IMR-90 (cell line): ENCODE measurements around the gene RPS3. TPM values are rescaled to one million over a fixed set of nuclear protein-coding genes. Genes with fewer than 3 reads are reported as not detected.

Source experiments
- ATAC-seq: fragments of 200-7000 bp; cut with Tn5 transposase; 2 replicates; pipeline ENCODE4 v1.9.1; 2020; ENCODE audit warnings: low read depth, mild to moderate bottlenecking, moderate library complexity
- BruUV-seq: library from RNA; stranded (reverse); fragments of 400-500 nt; replicated peaks from 2 replicates; lab custom pipeline; 2021; lab: Mats Ljungman, UMichigan
- CTCF ChIA-PET: fragments of 300-600 bp; formaldehyde crosslinking; extraction: SDS; loops from one replicate; lab custom pipeline; 2021; ENCODE audit warnings: antibody characterized with exemption; lab: Yijun Ruan, JAX
- POLR2A ChIA-PET: fragments of 300-600 bp; sonication (Branson Sonifier 250); formaldehyde crosslinking; loops from one replicate; lab custom pipeline; 2022; ENCODE audit warnings: antibody characterized with exemption; ENCODE audit not compliant: unreplicated experiment; lab: Charles Lee
- DNase-seq: peaks from one replicate; pipeline ENCODE4 v3.0.0; 2013
- H2AFZ ChIP-seq: replicated peaks from 2 replicates; pipeline ENCODE3; 2013; ENCODE audit warnings: low read length, mild to moderate bottlenecking; ENCODE audit not compliant: poor library complexity
- H2AK5ac ChIP-seq: 2 replicates; pipeline ENCODE4 v1.6.1; 2013; ENCODE audit warnings: low read depth, low read length, inconsistent platforms
- H2AK9ac ChIP-seq: replicated peaks from 2 replicates; pipeline ENCODE3; 2013; ENCODE audit warnings: mild to moderate bottlenecking, low read depth, low read length, moderate library complexity; ENCODE audit not compliant: poor library complexity
- H2BK120ac ChIP-seq: 2 replicates; pipeline ENCODE4 v1.6.1; 2013; ENCODE audit warnings: low read depth, low read length, inconsistent platforms
- H2BK15ac ChIP-seq: 3 replicates; pipeline ENCODE4 v1.6.1; 2013; ENCODE audit warnings: low read depth, low read length, inconsistent platforms
- H2BK20ac ChIP-seq: 2 replicates; pipeline ENCODE4 v1.6.1; 2013; ENCODE audit warnings: low read depth, mild to moderate bottlenecking, inconsistent platforms, low read length, moderate library complexity
- H2BK5ac ChIP-seq: 2 replicates; pipeline ENCODE4 v1.6.1; 2013; ENCODE audit warnings: mild to moderate bottlenecking, low read depth, low read length, inconsistent platforms; ENCODE audit not compliant: poor library complexity, severe bottlenecking
- H3K14ac ChIP-seq: replicated peaks from 2 replicates; pipeline ENCODE4 v1.6.1; 2013; ENCODE audit warnings: low read depth, low read length, inconsistent platforms
- H3K18ac ChIP-seq: 2 replicates; pipeline ENCODE4 v1.6.1; 2013; ENCODE audit warnings: low read depth, low read length, control low read depth
- H3K23ac ChIP-seq: 2 replicates; pipeline ENCODE4 v1.6.1; 2013; ENCODE audit warnings: low read depth, low read length, inconsistent platforms
- H3K27ac ChIP-seq: 2 replicates; pipeline ENCODE4 v1.5.1; 2013; ENCODE audit warnings: mild to moderate bottlenecking, control low read depth, low read length; ENCODE audit not compliant: insufficient read depth
- H3K27me3 ChIP-seq: 2 replicates; pipeline ENCODE4 v1.6.1; 2013; ENCODE audit warnings: low read length; ENCODE audit not compliant: control insufficient read depth, insufficient read depth
- H3K36me3 ChIP-seq: 2 replicates; pipeline ENCODE4 v1.6.1; 2013; ENCODE audit warnings: low read length, mixed read lengths; ENCODE audit not compliant: control insufficient read depth, insufficient read depth
- H3K4ac ChIP-seq: 2 replicates; pipeline ENCODE4 v1.6.1; 2013; ENCODE audit warnings: low read depth, low read length, inconsistent platforms
- H3K4me1 ChIP-seq: 2 replicates; pipeline ENCODE4 v1.6.1; 2013; ENCODE audit warnings: low read length, mixed read lengths; ENCODE audit not compliant: control insufficient read depth, insufficient read depth
- H3K4me2 ChIP-seq: 2 replicates; pipeline ENCODE4 v1.6.1; 2013; ENCODE audit warnings: low read depth, mild to moderate bottlenecking, control low read depth, low read length, moderate library complexity
- H3K4me3 ChIP-seq: 2 replicates; pipeline ENCODE4 v1.5.1; 2013; ENCODE audit warnings: low read depth, mild to moderate bottlenecking, control low read depth, low read length, moderate library complexity; ENCODE audit not compliant: insufficient read depth
- H3K56ac ChIP-seq: 2 replicates; pipeline ENCODE4 v1.6.1; 2013; ENCODE audit warnings: low read length, inconsistent platforms; ENCODE audit not compliant: insufficient read depth; ENCODE audit errors: extremely low read depth
- H3K79me1 ChIP-seq, 2 experiments: 2 replicates each; pipeline ENCODE4 v1.6.1; 2013; ENCODE audit warnings: low read length in 2 of 2, inconsistent platforms in 1 of 2, low read depth in 1 of 2
- H3K9ac ChIP-seq: 2 replicates; pipeline ENCODE4 v1.6.1; 2013; ENCODE audit warnings: low read depth, low read length, control low read depth
- H3K9me1 ChIP-seq: 2 replicates; pipeline ENCODE4 v1.6.1; 2013; ENCODE audit warnings: low read length, inconsistent platforms; ENCODE audit not compliant: insufficient read depth
- H3K9me3 ChIP-seq: 2 replicates; pipeline ENCODE4 v1.6.1; 2013; ENCODE audit warnings: low read length; ENCODE audit not compliant: control insufficient read depth, insufficient read depth
- H4K20me1 ChIP-seq: 2 replicates; pipeline ENCODE4 v1.6.1; 2013; ENCODE audit warnings: low read length, inconsistent platforms; ENCODE audit not compliant: insufficient read depth
- H4K5ac ChIP-seq: 2 replicates; pipeline ENCODE4 v1.6.1; 2013; ENCODE audit warnings: mild to moderate bottlenecking, low read depth, low read length, control low read depth
- H4K8ac ChIP-seq, 2 experiments: 2 replicates each; pipeline ENCODE4 v1.6.1; 2013; ENCODE audit warnings: low read depth in 2 of 2, low read length in 2 of 2, control low read depth in 1 of 2, inconsistent platforms in 1 of 2
- H4K91ac ChIP-seq: 2 replicates; pipeline ENCODE4 v1.6.1; 2013; ENCODE audit warnings: low read depth, low read length, inconsistent platforms; ENCODE audit not compliant: insufficient read depth
- MAZ ChIP-seq: IDR thresholded peaks from 2 replicates; pipeline ENCODE4 v1.6.1; 2012; ENCODE audit warnings: low read depth, mild to moderate bottlenecking, low read length, improper control_type of control experiment, moderate library complexity, borderline replicate concordance
- MXI1 ChIP-seq: IDR thresholded peaks from 2 replicates; pipeline ENCODE4 v1.6.1; 2012; ENCODE audit warnings: low read depth, mild to moderate bottlenecking, low read length, moderate library complexity, borderline replicate concordance
- POLR2A ChIP-seq: IDR thresholded peaks from 2 replicates; pipeline ENCODE4 v1.6.1; 2012; ENCODE audit warnings: mild to moderate bottlenecking, low read depth, low read length
- RAD21 ChIP-seq: IDR thresholded peaks from 2 replicates; pipeline ENCODE4 v1.6.1; 2012; ENCODE audit warnings: low read length, improper control_type of control experiment
- SMC3 ChIP-seq: fragments of 150-350 bp; IDR thresholded peaks from 2 replicates; pipeline ENCODE4 v1.6.1; 2016; ENCODE audit warnings: low read depth, mild to moderate bottlenecking, antibody characterized with exemption, low read length, moderate library complexity
- WGBS, 2 experiments: methylation state at CpG; one replicate each; pipeline versions ENCODE4 v1.1.5 to v1.1.7; 2013; ENCODE audit warnings: missing lambda C conversion rate in 2 of 2; ENCODE audit not compliant: insufficient read length in 1 of 2; ENCODE audit errors: extremely low coverage in 2 of 2; 5-methylcytosine and 5-hydroxymethylcytosine counted together
- dilution Hi-C: fragments of 300-500 bp; cut with HindIII; formaldehyde crosslinking; loops from one replicate; pipeline ENCODE4 v1.14.3; 2018; ENCODE audit warnings: low sequenced_read_pairs; ENCODE audit not compliant: unreplicated experiment
- in situ Hi-C: fragments of 300-500 bp; cut with MboI; formaldehyde crosslinking; loops from 3 replicates; pipeline ENCODE4 v1.14.3; 2019; ENCODE audit warnings: low sequenced_read_pairs, inconsistent platforms, mixed read lengths
- intact Hi-C: fragments of 100-400 bp; cut with micrococcal nuclease; formaldehyde crosslinking; loops from 2 replicates; pipeline ENCODE4 v1.10.0; 2022
- polyA plus RNA-seq, 3 experiments: library from polyadenylated mRNA; depleted of rRNA; stranded (reverse); fragments of >200 nt; gene quantifications; 2 replicates each; pipeline ENCODE4 v1.2.3, GENCODE V29; 2012; ENCODE audit warnings: low replicate concordance in 1 of 3
- total RNA-seq: library from RNA; depleted of rRNA; stranded (reverse); fragments of >200 nt; gene quantifications from 2 replicates; pipeline ENCODE4 v1.2.3, GENCODE V29; 2012
- TF ChIP-seq, protein P1 (sequence below): conservative IDR thresholded peaks from 2 replicates; pipeline ENCODE4 v1.5.1; 2012; ENCODE audit warnings: mild to moderate bottlenecking, low read depth, low read length, improper control_type of control experiment

The RPS3 gene
- total and polyA plus RNA-seq, 2 of the 4 experiments (the other 2 are of a cell fraction): 2,360 to 2,477 TPM

DNA sequence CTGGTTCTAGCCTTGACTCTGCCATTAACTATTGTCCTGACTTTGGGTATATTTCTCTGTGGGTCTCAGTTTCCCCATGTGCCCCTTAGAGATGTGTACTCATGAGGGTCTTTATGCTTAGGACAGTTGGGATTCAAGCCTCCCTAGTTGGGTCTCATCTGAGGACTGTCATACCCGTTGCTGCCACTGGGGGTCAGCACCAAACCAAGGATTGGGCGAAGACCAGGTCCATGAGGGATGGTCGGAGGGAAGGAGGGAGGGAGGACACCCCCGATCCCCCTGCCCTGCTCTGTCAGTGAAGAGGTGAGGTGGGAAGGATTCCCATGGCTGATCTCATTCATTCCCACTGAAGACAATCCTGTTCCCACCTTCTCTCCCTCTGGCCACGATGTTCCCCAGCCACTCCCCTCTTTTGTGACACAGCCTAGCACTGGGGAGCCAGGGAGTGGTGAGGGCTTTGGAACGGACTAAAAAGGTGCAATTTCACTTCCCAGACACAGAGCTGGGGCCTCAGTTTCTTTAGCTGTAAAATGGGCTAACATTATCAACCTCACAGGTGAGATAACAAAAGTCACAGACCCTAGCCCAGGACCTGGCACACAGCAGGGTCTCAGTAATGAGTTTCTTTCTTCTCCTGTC is 46.1 kb downstream of the RPS3 start:
- no peaks in the 10 kb centered on the region for H4K20me1 ChIP-seq
- TF ChIP-seq SMC3 (peak; percentile 98), MXI1 (no peak), RAD21 (peak; percentile 100), POLR2A (peak; percentile 63; the same call in 1 of the 2 replicates), MAZ (peak; percentile 46; the same call in 1 of the 2 replicates)
- TF ChIP-seq, protein P1, sequence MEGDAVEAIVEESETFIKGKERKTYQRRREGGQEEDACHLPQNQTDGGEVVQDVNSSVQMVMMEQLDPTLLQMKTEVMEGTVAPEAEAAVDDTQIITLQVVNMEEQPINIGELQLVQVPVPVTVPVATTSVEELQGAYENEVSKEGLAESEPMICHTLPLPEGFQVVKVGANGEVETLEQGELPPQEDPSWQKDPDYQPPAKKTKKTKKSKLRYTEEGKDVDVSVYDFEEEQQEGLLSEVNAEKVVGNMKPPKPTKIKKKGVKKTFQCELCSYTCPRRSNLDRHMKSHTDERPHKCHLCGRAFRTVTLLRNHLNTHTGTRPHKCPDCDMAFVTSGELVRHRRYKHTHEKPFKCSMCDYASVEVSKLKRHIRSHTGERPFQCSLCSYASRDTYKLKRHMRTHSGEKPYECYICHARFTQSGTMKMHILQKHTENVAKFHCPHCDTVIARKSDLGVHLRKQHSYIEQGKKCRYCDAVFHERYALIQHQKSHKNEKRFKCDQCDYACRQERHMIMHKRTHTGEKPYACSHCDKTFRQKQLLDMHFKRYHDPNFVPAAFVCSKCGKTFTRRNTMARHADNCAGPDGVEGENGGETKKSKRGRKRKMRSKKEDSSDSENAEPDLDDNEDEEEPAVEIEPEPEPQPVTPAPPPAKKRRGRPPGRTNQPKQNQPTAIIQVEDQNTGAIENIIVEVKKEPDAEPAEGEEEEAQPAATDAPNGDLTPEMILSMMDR: peak; percentile 95
- H3K4me3 ChIP-seq: no peak overlapping the region
- H2BK120ac ChIP-seq: no peak overlapping the region
- no TSS peak for BruUV-seq
- peak; percentile 41 for DNase-seq
- H3K79me1 ChIP-seq: no peaks in the 10 kb centered on the region
- in situ Hi-C loops: loop anchor here (5.0 kb wide), 1 partner anchor 87 kb away; no protein-coding TSS in a partner anchor
- no peak overlapping the region for H2BK20ac ChIP-seq
- H3K9me3 ChIP-seq: no peaks in the 10 kb centered on the region
- no peak overlapping the region for H2BK5ac ChIP-seq
- no peaks in the 10 kb centered on the region for H3K36me3 ChIP-seq
- POLR2A ChIA-PET: no interaction called here
- peak overlapping the region; percentile 2 for H2AK9ac ChIP-seq
- H2BK15ac ChIP-seq: no peak overlapping the region
- H3K9ac ChIP-seq: no peak overlapping the region
- H3K4me1 ChIP-seq: no peaks in the 10 kb centered on the region
- no peak overlapping the region for H3K56ac ChIP-seq
- no peak overlapping the region for H3K23ac ChIP-seq
- peak; percentile 99 for ATAC-seq
- no peak overlapping the region for H4K91ac ChIP-seq
- no peak overlapping the region for H3K14ac ChIP-seq
- 0% methylated on average over 1 of the region's 6 CpGs; no CpG with 5 or more reads in 1 of the 2 experiments for WGBS, 2 experiments
- dilution Hi-C loops: no loop called here
- no peak overlapping the region for H2AFZ ChIP-seq
- CTCF ChIA-PET: interaction anchor here (0.7 to 3.1 kb wide), 5 partner anchors 23 to 87 kb away, joined by 3 to 24 read pairs (median 4); partner anchors contain the start of gene RPS3
- H3K4ac ChIP-seq: no peak overlapping the region
- H3K9me1 ChIP-seq: no peaks in the 10 kb centered on the region
- H3K27ac ChIP-seq: no peak overlapping the region
- H3K4me2 ChIP-seq: no peak overlapping the region
- H4K5ac ChIP-seq: no peak overlapping the region
- no peak overlapping the region for H3K18ac ChIP-seq
- intact Hi-C loops: loop anchor here (1.0 to 5.0 kb wide), 2 partner anchors 87 to 422 kb away; no protein-coding TSS in a partner anchor
- H4K8ac ChIP-seq: no peak overlapping the region
- peaks cover 3% of the 10 kb centered on the region; the same call in 1 of the 2 replicates for H3K27me3 ChIP-seq
- no peak overlapping the region for H2AK5ac ChIP-seq
